Parathyroid adenoma (tissue), 2 donors: ENCODE measurements around the gene TMEM131L.
"Not testable (repeated sequence)": the region's sequence is repeated elsewhere in the genome, so short reads cannot be mapped to it uniquely, and the experiment has no call there.

ENCODE experiments used
- H2AFZ ChIP-seq: fragments of 300-600 bp; sonication (generic); one replicate; pipeline ENCODE4 v1.7.0; 2017; ENCODE audit warnings: antibody characterized with exemption, mild to moderate bottlenecking
- H3K27ac ChIP-seq: fragments of 300-600 bp; sonication (generic); one replicate; pipeline ENCODE4 v1.7.0; 2017
- H3K27me3 ChIP-seq: fragments of 300-600 bp; sonication (generic); one replicate; pipeline ENCODE4 v1.7.0; 2017; ENCODE audit warnings: low read length; ENCODE audit not compliant: control insufficient read depth, insufficient read depth
- H3K36me3 ChIP-seq: fragments of 300-600 bp; sonication (generic); one replicate; pipeline ENCODE4 v1.7.0; 2017; ENCODE audit warnings: low read length; ENCODE audit not compliant: control insufficient read depth, insufficient read depth
- H3K4me1 ChIP-seq: fragments of 300-600 bp; sonication (generic); one replicate; pipeline ENCODE4 v1.7.0; 2017; ENCODE audit warnings: control low read depth
- H3K4me2 ChIP-seq: fragments of 300-600 bp; sonication (generic); one replicate; pipeline ENCODE4 v1.7.0; 2017; ENCODE audit warnings: low read length
- H3K4me3 ChIP-seq: fragments of 300-600 bp; sonication (generic); one replicate; pipeline ENCODE4 v1.7.0; 2017; ENCODE audit warnings: low read depth, low read length
- H3K79me2 ChIP-seq: fragments of 300-600 bp; sonication (generic); one replicate; pipeline ENCODE4 v1.7.0; 2017; ENCODE audit warnings: control low read depth
- H3K9ac ChIP-seq: fragments of 300-600 bp; sonication (generic); one replicate; pipeline ENCODE4 v1.7.0; 2017; ENCODE audit warnings: mild to moderate bottlenecking
- H3K9me3 ChIP-seq: fragments of 300-600 bp; sonication (generic); one replicate; pipeline ENCODE4 v1.7.0; 2017; ENCODE audit warnings: low read length; ENCODE audit not compliant: control insufficient read depth
- CTCF ChIP-seq: fragments of 300-600 bp; sonication (generic); IDR thresholded peaks from one replicate; pipeline ENCODE4 v1.7.0; 2017; ENCODE audit warnings: antibody characterized with exemption, mild to moderate bottlenecking
- donor health status: primary hyperparathyroidism.

Gene TMEM131L

GRCh38 chr4:153655928-153656327 lies 189.8 kb downstream of the TMEM131L start:
- no peaks in the 10 kb centered on the region for H3K27me3 ChIP-seq
- TF ChIP-seq CTCF, result no peak
- H3K9ac ChIP-seq, result no peak overlapping the region
- H3K79me2 ChIP-seq, result no peaks in the 10 kb centered on the region
- H3K9me3 ChIP-seq, result no peaks in the 10 kb centered on the region
- no peaks in the 10 kb centered on the region for H3K4me1 ChIP-seq
- H2AFZ ChIP-seq, result no peak overlapping the region
- no peak overlapping the region for H3K4me2 ChIP-seq
- peak overlapping the region; percentile 15 for H3K27ac ChIP-seq
- no peak overlapping the region for H3K4me3 ChIP-seq
- H3K36me3 ChIP-seq, result no peaks in the 10 kb centered on the region

- H3K4me3 ChIP-seq, result no peak overlapping the region
- H3K9me3 ChIP-seq, result no peaks in the 10 kb centered on the region
- TF ChIP-seq CTCF, result no peak
- H3K27me3 ChIP-seq, result no peaks in the 10 kb centered on the region
- no peaks in the 10 kb centered on the region for H3K79me2 ChIP-seq
- H2AFZ ChIP-seq, result no peak overlapping the region
- no peaks in the 10 kb centered on the region for H3K36me3 ChIP-seq
- H3K9ac ChIP-seq, result no peak overlapping the region
- H3K4me2 ChIP-seq, result no peak overlapping the region
- no peak overlapping the region for H3K27ac ChIP-seq
- no peaks in the 10 kb centered on the region for H3K4me1 ChIP-seq
These were observed 195.2 kb downstream of the TMEM131L start for GRCh38 chr4:153661215-153661822.

- H3K27ac ChIP-seq, result no peak overlapping the region
- H3K4me2 ChIP-seq, result no peak overlapping the region
- H3K79me2 ChIP-seq, result no peaks in the 10 kb centered on the region
- H3K4me1 ChIP-seq, result no peaks in the 10 kb centered on the region
- no peak overlapping the region for H2AFZ ChIP-seq
- H3K4me3 ChIP-seq, result no peak overlapping the region
- no peaks in the 10 kb centered on the region for H3K36me3 ChIP-seq
- H3K9me3 ChIP-seq, result no peaks in the 10 kb centered on the region
- no peak for TF ChIP-seq CTCF
- H3K27me3 ChIP-seq, result no peaks in the 10 kb centered on the region
- no peak overlapping the region for H3K9ac ChIP-seq
These were observed 195.7 kb downstream of the TMEM131L start for GRCh38 chr4:153661908-153662307.

- Histone ChIP-seq H2AFZ (no peak overlapping the region), H3K9me3 (no peaks in the 10 kb centered on the region), H3K27me3 (no peaks in the 10 kb centered on the region), H3K4me2 (no peak overlapping the region), H3K4me3 (no peak overlapping the region), H3K27ac (no peak overlapping the region), H3K4me1 (no peaks in the 10 kb centered on the region), H3K79me2 (no peaks in the 10 kb centered on the region), H3K36me3 (no peaks in the 10 kb centered on the region), H3K9ac (no peak overlapping the region)
- no peak for TF ChIP-seq CTCF
These were observed 197.5 kb downstream of the TMEM131L start for GRCh38 chr4:153663667-153664066.

- not testable (repeated sequence) for H2AFZ ChIP-seq
These were observed 200.3 kb downstream of the TMEM131L start for GRCh38 chr4:153666505-153666904.

More at GRCh38 chr4:153666505-153666904, 200.3 kb downstream of the TMEM131L start:
- H3K9ac ChIP-seq, H3K79me2 ChIP-seq, H3K4me3 ChIP-seq, H3K27ac ChIP-seq, H3K4me2 ChIP-seq, H3K27me3 ChIP-seq, H3K36me3 ChIP-seq, H3K9me3 ChIP-seq, H3K4me1 ChIP-seq: not testable (repeated sequence)
